Pancreas (tissue), 10 donors: ENCODE data around the gene COL19A1. TPM values are rescaled to one million over a fixed set of nuclear protein-coding genes. Genes with fewer than 3 reads are reported as not detected.
"Not testable (repeated sequence)": the region's sequence is repeated elsewhere in the genome, so short reads cannot be mapped to it uniquely, and the experiment has no call there.

Experiments used
- ATAC-seq, 4 donors: fragments of 200-7000 bp; cut with Tn5 transposase; one replicate each; pipeline versions ENCODE4 v1.8.0 to v1.9.1; 2020; ENCODE audit warnings: mild to moderate bottlenecking in 4 of 4, moderate library complexity in 4 of 4
- DNase-seq, 6 donors: peaks; one replicate each; pipeline ENCODE4 v3.0.0-alpha.2; 2020
- FAIRE-seq: peaks from 2 replicates; lab custom pipeline; 2012; peaks lifted over from hg19 to GRCh38; lab: Jason Lieb, UNC
- H3K27ac ChIP-seq, 4 donors: fragments of 200-600 bp; sonication (generic); 1 replicate in 3 of 4; 2 replicates in 1 of 4; pipeline versions ENCODE4 v1.5.0 to v1.8.0; 2020
- H3K27me3 ChIP-seq, 4 donors: fragments of 200-600 bp; one replicate each; pipeline ENCODE4 v1.8.0; 2021
- H3K36me3 ChIP-seq, 3 donors: fragments of 200-600 bp; sonication (generic) in 1 of 3; one replicate each; pipeline versions ENCODE4 v1.5.0 to v1.8.0; 2020 to 2021
- H3K4me1 ChIP-seq, 3 donors: fragments of 200-600 bp; one replicate each; pipeline ENCODE4 v1.8.0; 2021
- H3K4me3 ChIP-seq, 4 donors: fragments of 200-600 bp; sonication (generic) in 2 of 4; one replicate each; pipeline versions ENCODE4 v1.5.0 to v1.8.0; 2020 to 2021
- H3K9me3 ChIP-seq, 4 donors: fragments of 200-600 bp; one replicate each; pipeline ENCODE4 v1.8.0; 2021
- WGBS, 2 donors: extraction: QIAGEN DNeasy Blood & Tissue Kit; methylation state at CpG; one replicate each; pipeline ENCODE4 v1.1.7; 2013; 5-methylcytosine and 5-hydroxymethylcytosine counted together
- intact Hi-C, 3 donors: fragments of 100-400 bp; cut with DNase I; formaldehyde crosslinking; loops; one replicate each; pipeline versions ENCODE4 v1.11.1 to v1.14.2; 2022
- polyA plus RNA-seq, 2 donors: library from polyadenylated mRNA; stranded (reverse); fragments of 200-250 nt; gene quantifications; one replicate each; pipeline ENCODE4 v1.2.3, GENCODE V29; 2013
- total RNA-seq, 6 donors: library from RNA; stranded (reverse); fragmentation: NEBNext Ultra II Directional in 4 of 6; extraction: Animal tissue kit (Norgen Biotek cat#: 25700) in 4 of 6; gene quantifications; one replicate each; pipeline versions ENCODE4 v1.2.1 to v1.2.4, GENCODE V29; 2021 to 2023
- TF ChIP-seq, protein P1 (sequence below), 4 donors: fragments of 200-600 bp; sonication (generic) in 3 of 4; IDR thresholded peaks; one replicate each; pipeline versions ENCODE4 v1.5.0 to v1.8.0; 2021; ENCODE audit warnings: antibody characterized with exemption in 4 of 4
- donor health status: healthy with polysubstance abuse.
- donor health status: DM: no; HTN: no; CAD: no; lungs with moderate emphysema.
- donor health status: DM: no; HTN: no; CAD: no.
- donor health status: control.
- donor health status: control.
- donor health status: Bipolar disorder and iron deficiency.
- donor health status: DM: yes; HTN: yes; CAD: no.
- donor health status: DM: no; HTN: no; CAD: no.
- donor health status: DM: no; HTN: no; CAD: no.
- donor health status: DM: yes; HTN: yes; CAD: no.

COL19A1 gene
- total and polyA plus RNA-seq, 8 donors, result 0.04 to 0.86 (median 0.37) TPM

- Histone ChIP-seq H3K27ac (no peak overlapping the region), H3K9me3 (no peaks in the 10 kb centered on the region), H3K4me3 (no peak overlapping the region), H3K36me3 (no peaks in the 10 kb centered on the region), H3K4me1 (no peaks in the 10 kb centered on the region), H3K27me3 (no peaks in the 10 kb centered on the region)
- 76 to 83% methylated on average over 1 of the region's 1 CpG for WGBS, 2 donors
- no peak for ATAC-seq
- FAIRE-seq, result no peak
- TF ChIP-seq, protein P1, sequence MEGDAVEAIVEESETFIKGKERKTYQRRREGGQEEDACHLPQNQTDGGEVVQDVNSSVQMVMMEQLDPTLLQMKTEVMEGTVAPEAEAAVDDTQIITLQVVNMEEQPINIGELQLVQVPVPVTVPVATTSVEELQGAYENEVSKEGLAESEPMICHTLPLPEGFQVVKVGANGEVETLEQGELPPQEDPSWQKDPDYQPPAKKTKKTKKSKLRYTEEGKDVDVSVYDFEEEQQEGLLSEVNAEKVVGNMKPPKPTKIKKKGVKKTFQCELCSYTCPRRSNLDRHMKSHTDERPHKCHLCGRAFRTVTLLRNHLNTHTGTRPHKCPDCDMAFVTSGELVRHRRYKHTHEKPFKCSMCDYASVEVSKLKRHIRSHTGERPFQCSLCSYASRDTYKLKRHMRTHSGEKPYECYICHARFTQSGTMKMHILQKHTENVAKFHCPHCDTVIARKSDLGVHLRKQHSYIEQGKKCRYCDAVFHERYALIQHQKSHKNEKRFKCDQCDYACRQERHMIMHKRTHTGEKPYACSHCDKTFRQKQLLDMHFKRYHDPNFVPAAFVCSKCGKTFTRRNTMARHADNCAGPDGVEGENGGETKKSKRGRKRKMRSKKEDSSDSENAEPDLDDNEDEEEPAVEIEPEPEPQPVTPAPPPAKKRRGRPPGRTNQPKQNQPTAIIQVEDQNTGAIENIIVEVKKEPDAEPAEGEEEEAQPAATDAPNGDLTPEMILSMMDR (IDR thresholded peaks at IDR 0.05), result no peak
- DNase-seq, result no peak
- intact Hi-C loops, result no loop called here
Observed at GRCh38 chr6:69887026-69887425, 20.7 kb downstream of the COL19A1 start.

- no peaks in the 10 kb centered on the region for H3K27me3 ChIP-seq
- 79 to 84% methylated on average over 5 of the region's 5 CpGs for WGBS, 2 donors
- FAIRE-seq (no peak), ATAC-seq (no peak), DNase-seq (no peak)
- TF ChIP-seq, protein P1 (IDR thresholded peaks at IDR 0.05), result no peak
- no peak overlapping the region for H3K4me3 ChIP-seq
- no peaks in the 10 kb centered on the region for H3K4me1 ChIP-seq
- no peaks in the 10 kb centered on the region for H3K36me3 ChIP-seq
- intact Hi-C loops, result no loop called here
- no peak overlapping the region for H3K27ac ChIP-seq
- no peaks in the 10 kb centered on the region for H3K9me3 ChIP-seq
Observed at GRCh38 chr6:69887714-69888345, 21.5 kb downstream of the COL19A1 start.

- Histone ChIP-seq H3K27ac (no peak overlapping the region), H3K36me3 (no peaks in the 10 kb centered on the region), H3K4me3 (no peak overlapping the region), H3K9me3 (no peaks in the 10 kb centered on the region), H3K4me1 (no peaks in the 10 kb centered on the region), H3K27me3 (no peaks in the 10 kb centered on the region)
- FAIRE-seq (no peak), DNase-seq (no peak), ATAC-seq (no peak)
- intact Hi-C loops, result no loop called here
- TF ChIP-seq, protein P1 (IDR thresholded peaks at IDR 0.05), result no peak
- WGBS, 2 donors, result 73 to 78% methylated on average over 6 of the region's 6 CpGs
Observed at GRCh38 chr6:69888482-69889233, 22.3 kb downstream of the COL19A1 start.

GRCh38 chr6:69889234-69889974 is 23.0 kb downstream of the COL19A1 start:
- H3K27ac ChIP-seq, H3K4me1 ChIP-seq, H3K27me3 ChIP-seq, H3K9me3 ChIP-seq, H3K36me3 ChIP-seq, ATAC-seq, H3K4me3 ChIP-seq, FAIRE-seq, intact Hi-C loops, DNase-seq: not testable (repeated sequence)
- WGBS, 2 donors, result 76 to 87% methylated on average over 9 of the region's 9 CpGs

GRCh38 chr6:69892561-69892960 is 26.2 kb downstream of the COL19A1 start:
- H3K27ac ChIP-seq, FAIRE-seq, ATAC-seq, H3K4me3 ChIP-seq, H3K27me3 ChIP-seq, intact Hi-C loops, H3K9me3 ChIP-seq, H3K36me3 ChIP-seq, DNase-seq, H3K4me1 ChIP-seq: not testable (repeated sequence)
- 42 to 48% methylated on average over 1 of the region's 1 CpG for WGBS, 2 donors

- H3K4me3 ChIP-seq, H3K9me3 ChIP-seq, DNase-seq, ATAC-seq, FAIRE-seq, H3K4me1 ChIP-seq, H3K27ac ChIP-seq, intact Hi-C loops, H3K36me3 ChIP-seq, H3K27me3 ChIP-seq: not testable (repeated sequence)
Observed at GRCh38 chr6:69893266-69893665, 26.9 kb downstream of the COL19A1 start.
